Stimulated activated memory B cell treated with anti-CD40 and anti-IgM and Interleukin-4, amounts not matched to agents 10 μg/mL and 1 μg/mL and 100 μg/mL, for 72 hours (primary cell): ENCODE results near the gene HSD17B8.
"Not testable (repeated sequence)": the region's sequence is repeated elsewhere in the genome, so short reads cannot be mapped to it uniquely, and the experiment has no call there.

Experiments used
- ATAC-seq: fragments of 150-1000 bp; cut with Tn5 transposase; 2 replicates; pipeline ENCODE4 v1.10.0; 2021
- H3K27ac Mint-ChIP-seq: one replicate; pipeline ENCODE4 v1.8.0; 2022; ENCODE audit warnings: mild to moderate bottlenecking, mixed read lengths
- H3K27me3 Mint-ChIP-seq: one replicate; pipeline ENCODE4 v1.8.0; 2022; ENCODE audit warnings: mixed read lengths
- H3K36me3 Mint-ChIP-seq: one replicate; pipeline ENCODE4 v1.8.0; 2022; ENCODE audit warnings: mixed read lengths
- H3K4me1 Mint-ChIP-seq: one replicate; pipeline ENCODE4 v1.8.0; 2022; ENCODE audit warnings: mixed read lengths
- H3K4me3 Mint-ChIP-seq: one replicate; pipeline ENCODE4 v1.8.0; 2022; ENCODE audit warnings: mild to moderate bottlenecking, moderate library complexity, mixed read lengths
- H3K9me3 Mint-ChIP-seq: one replicate; pipeline ENCODE4 v1.8.0; 2022; ENCODE audit warnings: mixed read lengths

Gene HSD17B8

DNA sequence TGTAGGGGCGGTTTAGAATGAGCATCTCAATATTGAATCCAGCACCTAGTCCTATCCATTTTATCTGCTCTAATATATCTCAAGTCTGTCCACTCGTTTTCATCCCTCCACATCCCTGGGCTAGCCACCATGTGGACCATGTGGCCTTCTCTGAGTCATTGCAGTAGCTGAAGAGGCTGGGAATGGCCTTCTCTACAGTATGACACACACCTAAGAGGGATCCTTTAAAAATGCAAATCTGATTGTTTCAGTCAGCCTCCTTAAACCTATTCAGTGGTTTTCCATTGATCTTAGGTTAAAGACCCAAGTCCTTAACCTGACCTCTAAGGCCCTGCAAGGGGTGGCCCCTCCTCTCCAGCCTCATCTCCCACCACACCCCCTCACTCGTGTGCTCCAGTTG, 13.2 kb downstream of the HSD17B8 start:
- Mint-ChIP-seq H3K27ac (no peak overlapping the region), H3K9me3 (no peaks in the 10 kb centered on the region), H3K36me3 (peaks cover 5% of the 10 kb centered on the region), H3K27me3 (peaks cover 77% of the 10 kb centered on the region), H3K4me1 (peaks cover 23% of the 10 kb centered on the region), H3K4me3 (no peak overlapping the region)
- no peak for ATAC-seq

DNA sequence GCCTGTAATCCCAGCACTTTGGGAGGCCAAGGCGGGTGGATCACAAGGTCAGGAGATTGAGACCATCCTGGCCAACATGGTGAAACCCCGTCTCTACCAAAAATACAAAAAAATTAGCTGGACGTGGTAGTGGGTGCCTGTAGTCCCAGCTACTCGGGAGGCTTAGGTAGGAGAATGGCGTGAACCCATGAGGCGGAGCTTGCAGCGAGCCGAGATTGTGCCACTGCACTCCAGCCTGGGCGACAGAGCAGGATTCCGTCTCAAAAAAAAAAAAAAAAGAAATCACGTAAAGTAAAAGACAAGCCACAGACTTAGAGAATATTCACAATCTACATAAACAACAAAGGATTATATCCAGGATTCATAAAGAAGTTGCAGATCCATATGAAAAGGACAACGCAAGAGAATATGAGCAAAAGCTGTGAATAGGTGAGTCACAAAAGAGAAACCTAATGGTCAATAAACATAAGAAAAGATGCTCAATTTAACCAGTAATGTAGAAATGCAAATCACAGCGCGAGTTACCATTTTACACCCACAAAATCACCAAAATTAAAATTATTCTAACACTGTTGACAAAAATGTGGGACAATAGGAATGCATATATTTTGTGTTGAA, 22.2 kb downstream of the HSD17B8 start:
- ATAC-seq, H3K27ac Mint-ChIP-seq, H3K9me3 Mint-ChIP-seq, H3K4me1 Mint-ChIP-seq, H3K36me3 Mint-ChIP-seq, H3K4me3 Mint-ChIP-seq: not testable (repeated sequence)
- H3K27me3 Mint-ChIP-seq, result peaks cover 27% of the 10 kb centered on the region

DNA sequence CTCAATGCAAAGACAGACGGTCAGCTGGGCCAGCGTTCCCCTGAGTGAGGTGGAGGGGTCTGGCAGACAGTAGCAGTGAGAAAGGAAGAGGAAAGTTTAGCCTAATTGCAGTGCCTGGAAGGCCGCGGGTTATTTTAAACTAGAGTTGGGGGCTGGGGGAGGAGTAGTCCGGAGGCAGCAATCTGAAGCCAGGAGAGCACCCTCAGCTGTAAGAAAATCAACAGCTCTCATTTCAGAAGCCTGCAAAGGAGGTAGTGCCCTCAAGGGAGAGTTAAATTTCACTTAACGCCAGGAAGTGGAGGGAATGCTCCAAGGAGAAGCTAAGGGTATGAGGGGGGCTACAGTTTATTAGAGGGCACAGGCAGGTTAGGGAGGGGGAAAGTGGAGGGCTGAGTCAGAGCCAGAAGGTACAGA, 30.8 kb downstream of the HSD17B8 start:
- no peak for ATAC-seq
- Mint-ChIP-seq H3K27ac (no peak overlapping the region), H3K4me3 (no peak overlapping the region), H3K36me3 (no peaks in the 10 kb centered on the region), H3K4me1 (no peaks in the 10 kb centered on the region), H3K9me3 (no peaks in the 10 kb centered on the region), H3K27me3 (peaks cover 67% of the 10 kb centered on the region)

DNA sequence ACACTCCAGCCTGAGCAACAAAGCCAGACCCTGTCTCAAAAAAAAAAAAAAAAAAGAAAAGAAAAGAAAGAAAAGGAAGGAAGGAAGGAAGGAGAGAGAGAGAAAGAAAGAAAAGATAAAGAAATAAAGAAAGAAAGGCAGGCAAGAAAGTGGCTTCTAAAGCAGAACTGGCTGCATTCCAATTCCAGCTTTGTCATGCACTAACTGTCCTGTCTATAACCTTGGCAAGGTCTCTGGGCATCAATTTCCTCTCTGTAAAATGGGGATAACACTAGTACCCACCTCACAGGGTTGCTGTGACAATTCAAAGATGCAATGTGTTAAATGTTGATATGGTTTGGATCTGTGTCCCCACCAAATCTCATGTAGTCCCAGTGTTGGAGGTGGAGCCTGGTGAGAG, 31.9 kb downstream of the HSD17B8 start:
- Mint-ChIP-seq H3K27ac (no peak overlapping the region), H3K36me3 (no peaks in the 10 kb centered on the region), H3K4me1 (no peaks in the 10 kb centered on the region), H3K9me3 (no peaks in the 10 kb centered on the region), H3K4me3 (no peak overlapping the region), H3K27me3 (peaks cover 66% of the 10 kb centered on the region)
- no peak for ATAC-seq

DNA sequence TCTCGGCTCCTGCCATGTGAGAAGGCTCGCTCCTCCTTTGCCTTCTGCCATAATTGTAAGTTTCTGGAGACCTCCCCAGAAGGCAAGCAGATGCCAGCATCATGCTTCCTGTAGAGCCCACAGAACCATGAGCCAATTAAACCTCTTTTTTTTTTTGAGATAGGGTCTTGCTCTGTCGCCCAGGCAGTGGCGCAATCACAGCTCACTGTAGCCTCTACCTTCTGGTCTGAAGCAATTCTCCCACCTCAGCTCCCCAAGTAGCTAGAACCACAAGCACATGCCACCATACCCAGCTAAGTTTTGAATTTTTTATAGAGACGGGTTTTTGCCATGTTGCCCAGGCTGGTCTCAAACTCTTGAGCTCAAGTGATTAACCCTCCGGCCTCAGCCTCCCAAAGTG, 32.4 kb downstream of the HSD17B8 start:
- ATAC-seq, result no peak
- no peak overlapping the region for H3K4me3 Mint-ChIP-seq
- peaks cover 61% of the 10 kb centered on the region for H3K27me3 Mint-ChIP-seq
- H3K27ac Mint-ChIP-seq, result no peak overlapping the region
- peaks cover 4% of the 10 kb centered on the region for H3K4me1 Mint-ChIP-seq
- no peaks in the 10 kb centered on the region for H3K36me3 Mint-ChIP-seq
- no peaks in the 10 kb centered on the region for H3K9me3 Mint-ChIP-seq

DNA sequence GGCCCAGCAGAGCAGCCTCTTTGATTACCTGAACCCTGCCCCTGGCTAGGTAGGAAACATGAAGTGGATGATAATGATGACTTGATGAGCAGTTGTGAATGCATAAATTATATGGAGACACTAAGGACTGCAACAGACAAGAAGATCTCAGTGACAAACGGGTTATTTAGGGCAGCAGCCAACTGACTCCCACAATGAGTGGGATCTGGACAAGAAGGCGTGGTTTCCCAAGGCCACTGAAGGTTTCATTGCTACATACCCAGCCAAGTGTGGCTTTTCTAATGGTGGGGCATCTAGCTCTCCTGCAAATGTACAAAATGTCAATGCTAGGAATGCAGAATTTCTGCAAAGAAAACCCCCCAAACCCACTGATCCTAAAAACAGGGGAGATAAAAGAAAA, 33.3 kb downstream of the HSD17B8 start:
- H3K4me1 Mint-ChIP-seq, result peaks cover 4% of the 10 kb centered on the region
- peaks cover 61% of the 10 kb centered on the region for H3K27me3 Mint-ChIP-seq
- H3K9me3 Mint-ChIP-seq, result no peaks in the 10 kb centered on the region
- no peak for ATAC-seq
- no peaks in the 10 kb centered on the region for H3K36me3 Mint-ChIP-seq
- no peak overlapping the region for H3K4me3 Mint-ChIP-seq
- no peak overlapping the region for H3K27ac Mint-ChIP-seq

DNA sequence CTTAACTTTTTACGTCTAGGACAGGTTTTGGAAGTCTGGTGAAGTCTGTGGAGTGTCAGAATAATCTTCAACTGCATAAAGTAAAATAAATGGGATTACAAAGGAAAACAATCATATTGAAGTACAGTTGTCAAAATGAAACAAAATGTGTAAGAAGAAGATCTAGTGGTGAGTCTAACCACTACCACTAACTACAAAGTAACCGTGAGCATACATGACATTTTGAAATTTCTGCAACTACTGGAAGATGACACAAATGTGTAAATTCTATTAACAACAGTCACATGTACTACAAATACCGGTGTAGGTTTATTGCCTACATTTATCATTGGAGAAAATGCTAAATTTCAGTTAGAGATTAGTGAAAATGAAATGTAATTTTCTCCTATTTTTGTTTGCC, 37.5 kb downstream of the HSD17B8 start:
- H3K4me3 Mint-ChIP-seq, result no peak overlapping the region
- H3K27ac Mint-ChIP-seq, result no peak overlapping the region
- no peak for ATAC-seq
- peaks cover 4% of the 10 kb centered on the region for H3K4me1 Mint-ChIP-seq
- H3K36me3 Mint-ChIP-seq, result no peaks in the 10 kb centered on the region
- peaks cover 27% of the 10 kb centered on the region for H3K27me3 Mint-ChIP-seq
- no peaks in the 10 kb centered on the region for H3K9me3 Mint-ChIP-seq

DNA sequence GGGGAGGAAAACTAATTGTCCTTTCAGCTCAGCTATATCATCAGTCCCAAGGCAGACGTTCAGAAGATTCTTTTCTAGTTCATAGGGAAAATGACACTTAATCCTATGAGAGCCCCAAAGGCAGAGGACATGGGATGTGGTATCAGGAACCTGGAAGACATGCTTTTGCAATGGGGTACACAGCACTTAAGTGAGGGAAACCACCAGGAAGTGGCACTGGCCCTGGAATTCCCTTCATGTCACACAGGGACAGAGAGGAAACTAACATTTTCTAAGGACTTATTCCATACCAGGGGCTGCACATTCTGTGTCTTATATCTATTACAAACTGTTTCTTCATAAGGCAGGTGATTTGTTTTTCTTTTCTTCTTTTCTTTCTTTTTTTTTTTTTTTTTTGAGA, 39.0 kb downstream of the HSD17B8 start:
- ATAC-seq, result no peak
- no peak overlapping the region for H3K4me3 Mint-ChIP-seq
- H3K27ac Mint-ChIP-seq, result no peak overlapping the region
- H3K27me3 Mint-ChIP-seq, result peaks cover 24% of the 10 kb centered on the region
- peaks cover 12% of the 10 kb centered on the region for H3K4me1 Mint-ChIP-seq
- no peaks in the 10 kb centered on the region for H3K9me3 Mint-ChIP-seq
- H3K36me3 Mint-ChIP-seq, result no peaks in the 10 kb centered on the region

DNA sequence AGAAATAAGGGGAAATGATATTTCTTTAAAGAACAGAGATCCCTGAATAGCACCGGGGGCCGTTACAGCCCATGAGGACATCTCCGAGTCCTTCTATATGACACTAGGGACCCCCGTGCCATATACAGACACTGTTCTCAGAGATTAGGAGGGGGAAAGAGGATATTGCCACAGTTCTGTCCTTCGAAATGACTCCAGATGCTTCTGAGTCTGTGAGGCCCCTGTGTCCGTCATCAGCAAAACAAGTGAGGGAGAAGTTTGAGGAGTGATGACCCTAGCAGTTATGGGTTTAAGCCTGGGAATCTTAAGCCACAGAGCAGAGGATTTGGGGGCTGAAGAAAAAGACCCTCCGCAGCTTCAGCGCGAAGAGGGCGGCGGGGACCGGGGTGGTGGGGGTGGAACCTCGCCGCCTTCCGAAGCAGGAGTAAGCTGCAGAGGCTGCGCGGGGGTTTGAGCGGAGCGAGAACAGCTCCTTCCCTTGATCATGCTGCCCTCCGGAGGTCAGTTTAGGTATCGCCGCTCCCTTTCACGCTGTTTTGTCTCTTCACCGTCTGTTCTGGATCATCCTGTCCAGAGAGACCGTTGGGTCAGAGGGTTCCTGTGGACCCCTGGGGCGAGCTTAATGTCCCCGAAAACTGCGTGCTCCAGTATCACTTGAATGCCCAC, 43.7 kb downstream of the HSD17B8 start:
- Mint-ChIP-seq H3K27ac (peak overlapping the region; percentile 91), H3K36me3 (peaks cover 31% of the 10 kb centered on the region), H3K4me1 (peaks cover 40% of the 10 kb centered on the region), H3K27me3 (no peaks in the 10 kb centered on the region), H3K4me3 (peak overlapping the region; percentile 82), H3K9me3 (no peaks in the 10 kb centered on the region)
- peak; percentile 74 for ATAC-seq

DNA sequence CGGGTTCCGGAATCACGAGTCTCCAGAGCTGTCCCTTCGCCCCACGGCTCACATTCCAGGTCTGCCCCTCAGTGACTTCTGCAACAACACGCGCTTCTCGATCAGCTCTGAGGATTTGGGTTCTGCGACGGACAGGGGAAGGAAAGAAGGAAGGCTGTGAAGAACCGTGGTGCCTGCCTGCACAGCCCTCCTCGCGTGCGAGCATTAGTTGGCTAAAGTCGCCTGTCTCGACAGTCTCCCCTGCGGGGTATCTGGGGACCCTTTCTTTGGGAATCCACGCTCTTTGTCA, 44.1 kb downstream of the HSD17B8 start:
- H3K4me3 Mint-ChIP-seq, result peak overlapping the region; percentile 82
- no peaks in the 10 kb centered on the region for H3K9me3 Mint-ChIP-seq
- peaks cover 32% of the 10 kb centered on the region for H3K36me3 Mint-ChIP-seq
- peak; percentile 38 for ATAC-seq
- H3K4me1 Mint-ChIP-seq, result peaks cover 40% of the 10 kb centered on the region
- H3K27ac Mint-ChIP-seq, result peak overlapping the region; percentile 91
- H3K27me3 Mint-ChIP-seq, result no peaks in the 10 kb centered on the region

DNA sequence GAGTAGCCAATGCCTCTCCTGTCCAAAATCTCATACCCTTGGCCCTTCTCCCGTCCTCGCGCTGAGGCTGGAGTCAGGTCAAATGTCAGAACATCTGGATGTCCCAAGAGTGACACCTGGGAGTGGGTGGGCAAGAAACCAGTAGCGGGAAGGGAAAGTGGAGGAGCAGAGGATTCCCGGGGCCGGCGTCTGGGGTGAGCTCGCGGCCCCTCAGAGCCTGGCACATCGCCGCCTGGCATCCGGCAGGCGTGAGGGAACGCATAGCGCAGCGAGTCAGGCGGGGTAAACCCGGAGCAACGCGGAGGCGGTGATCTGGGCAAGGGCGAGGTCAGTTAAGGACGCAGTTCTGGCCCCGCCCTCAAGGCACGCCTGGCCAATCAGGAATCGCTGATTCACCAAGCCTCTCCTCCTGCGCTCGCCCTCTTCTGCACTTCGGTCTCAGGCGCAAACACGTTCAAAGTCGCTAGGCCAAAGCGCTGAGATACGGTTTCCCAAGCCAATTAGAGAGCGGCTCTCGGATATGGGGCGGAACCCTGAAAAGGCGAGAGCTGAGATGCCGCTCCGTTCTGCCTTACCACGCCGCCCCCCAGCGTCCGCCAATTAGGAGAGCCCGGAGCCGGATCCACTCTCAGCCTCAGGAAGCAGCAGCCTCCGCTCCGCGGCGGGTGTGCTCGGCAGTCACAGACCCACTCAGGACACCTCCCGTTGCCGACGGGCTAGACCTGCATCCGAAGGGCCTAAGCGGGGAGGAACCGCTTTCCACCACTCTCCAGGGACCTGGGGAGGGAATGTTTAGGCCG, 44.7 kb downstream of the HSD17B8 start:
- H3K4me3 Mint-ChIP-seq, result peak overlapping the region; percentile 82

DNA sequence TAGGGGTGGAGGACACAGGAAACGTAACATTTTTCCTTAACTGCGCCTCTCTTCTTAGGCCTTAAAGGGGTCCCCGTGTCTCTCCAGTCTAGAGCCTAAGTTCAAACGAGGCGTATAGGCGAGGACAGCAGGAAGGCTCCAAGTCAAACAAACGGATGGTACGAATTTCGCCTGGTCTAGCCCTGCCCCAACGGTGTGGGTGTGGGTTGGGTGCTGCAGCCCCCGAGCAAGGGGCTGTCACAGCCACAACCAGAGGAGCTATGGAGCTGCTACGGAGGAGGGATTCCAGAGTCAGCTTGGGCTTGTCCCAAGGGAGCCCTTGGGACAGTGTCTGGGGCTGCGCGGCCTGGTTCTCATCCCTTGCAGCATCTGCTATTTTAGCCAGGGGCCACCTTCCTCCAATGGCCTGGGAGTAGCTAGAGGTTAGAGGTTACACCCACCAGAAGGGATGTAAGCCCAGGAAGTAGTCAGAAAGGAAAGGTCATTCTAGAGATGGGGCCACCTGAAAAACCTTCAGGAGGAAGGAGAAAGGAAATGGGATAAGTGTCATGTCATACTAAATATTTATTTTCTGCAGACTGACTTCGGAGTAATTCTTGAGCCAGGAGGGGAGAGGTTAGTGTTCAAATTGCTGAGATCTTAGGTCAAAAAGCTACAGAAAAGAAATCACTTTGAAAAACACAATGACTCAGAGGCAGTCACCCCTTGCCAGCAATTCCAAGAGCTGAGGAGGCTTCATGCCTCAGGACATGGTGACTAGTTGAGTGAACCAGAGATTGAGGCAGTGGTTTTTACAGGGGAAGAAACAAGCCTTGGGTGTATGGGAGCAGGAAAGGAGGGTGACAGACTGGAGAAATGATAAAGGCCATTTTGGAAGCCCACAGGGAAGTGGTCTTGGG, 45.5 kb downstream of the HSD17B8 start:
- no peak for ATAC-seq
- H3K4me1 Mint-ChIP-seq, result peaks cover 40% of the 10 kb centered on the region
- H3K27me3 Mint-ChIP-seq, result no peaks in the 10 kb centered on the region
- H3K4me3 Mint-ChIP-seq, result peak overlapping the region; percentile 82
- H3K9me3 Mint-ChIP-seq, result no peaks in the 10 kb centered on the region
- peaks cover 32% of the 10 kb centered on the region for H3K36me3 Mint-ChIP-seq
- peak overlapping the region; percentile 91 for H3K27ac Mint-ChIP-seq

More for the DNA sequence above, 44.7 kb downstream of the HSD17B8 start:
- H3K27ac Mint-ChIP-seq, result peak overlapping the region; percentile 91
- no peaks in the 10 kb centered on the region for H3K27me3 Mint-ChIP-seq
- peaks cover 40% of the 10 kb centered on the region for H3K4me1 Mint-ChIP-seq
- peak; percentile 96 for ATAC-seq
- H3K36me3 Mint-ChIP-seq, result peaks cover 32% of the 10 kb centered on the region
- H3K9me3 Mint-ChIP-seq, result no peaks in the 10 kb centered on the region

DNA sequence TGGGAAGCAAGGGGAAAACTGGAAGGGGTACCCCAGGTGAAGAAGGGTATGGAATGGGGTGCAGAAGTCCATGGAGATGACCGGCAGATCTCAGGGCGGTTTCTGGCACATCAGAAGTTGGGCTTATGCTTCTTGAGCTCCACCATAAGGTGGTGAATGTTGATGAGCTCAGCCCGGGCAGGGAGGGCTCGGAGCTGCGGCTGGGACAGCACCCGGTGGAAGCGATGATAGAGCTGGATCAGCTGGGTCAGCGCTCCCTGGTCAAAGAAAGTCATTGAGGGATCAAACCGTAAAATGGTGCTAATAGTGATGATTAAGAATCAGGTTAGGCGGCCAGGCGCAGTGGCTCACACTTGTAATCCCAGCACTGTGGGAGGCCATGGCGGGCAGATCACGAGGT, 46.3 kb downstream of the HSD17B8 start:
- no peak for ATAC-seq
- Mint-ChIP-seq H3K27ac (peak overlapping the region; percentile 91), H3K27me3 (no peaks in the 10 kb centered on the region), H3K36me3 (peaks cover 34% of the 10 kb centered on the region), H3K9me3 (no peaks in the 10 kb centered on the region), H3K4me3 (no peak overlapping the region), H3K4me1 (peaks cover 40% of the 10 kb centered on the region)

DNA sequence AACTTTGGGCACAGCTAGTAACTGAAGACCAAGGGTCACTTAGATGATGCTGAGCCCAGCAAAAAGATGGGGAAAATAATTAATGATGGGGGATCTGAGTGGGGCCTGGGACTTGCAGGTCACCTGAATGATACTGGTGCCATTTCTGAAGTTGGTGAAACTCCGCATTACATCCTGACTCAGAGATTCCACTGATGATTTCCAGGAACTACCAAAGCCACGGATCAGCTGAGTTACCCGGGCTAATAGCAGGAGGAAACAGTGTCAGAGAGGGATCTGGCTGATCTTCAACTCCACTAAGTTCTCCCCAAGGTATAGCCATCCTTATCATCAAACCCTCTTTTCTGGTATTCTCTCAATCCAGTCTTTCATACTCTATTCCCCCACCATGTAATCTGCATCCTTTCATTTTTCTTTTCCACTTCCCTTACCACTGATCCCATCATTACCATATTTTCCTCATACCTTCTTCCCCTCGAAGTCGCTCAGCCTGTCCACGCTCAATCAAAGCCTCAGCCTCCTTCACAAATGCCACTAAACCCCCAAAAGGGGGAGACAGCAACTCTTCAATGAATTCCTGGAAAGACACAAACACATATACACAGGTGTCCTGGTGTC, 47.0 kb downstream of the HSD17B8 start:
- ATAC-seq, result no peak
- peak overlapping the region; percentile 4 for H3K27ac Mint-ChIP-seq
- no peaks in the 10 kb centered on the region for H3K9me3 Mint-ChIP-seq
- H3K27me3 Mint-ChIP-seq, result no peaks in the 10 kb centered on the region
- H3K4me3 Mint-ChIP-seq, result no peak overlapping the region
- peaks cover 37% of the 10 kb centered on the region for H3K36me3 Mint-ChIP-seq
- peaks cover 40% of the 10 kb centered on the region for H3K4me1 Mint-ChIP-seq

DNA sequence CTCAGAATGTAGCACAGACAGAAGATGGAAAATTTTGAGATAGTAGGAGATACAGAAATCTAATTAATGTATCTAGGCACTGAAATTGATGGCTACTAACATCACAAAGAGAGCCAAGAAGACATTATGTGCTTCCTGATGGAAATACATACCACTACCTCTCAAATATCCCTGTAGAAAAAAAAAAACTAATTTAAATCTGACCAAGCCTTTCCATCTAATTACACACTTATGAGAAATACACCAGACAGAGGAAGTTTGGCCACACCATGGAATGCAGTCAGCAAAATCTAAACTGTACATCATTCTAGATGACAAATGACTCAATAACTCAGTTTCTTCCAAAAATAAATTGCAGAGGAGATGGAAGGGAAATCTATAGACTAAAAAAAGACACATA, 48.3 kb downstream of the HSD17B8 start:
- ATAC-seq, result no peak
- peaks cover 41% of the 10 kb centered on the region for H3K36me3 Mint-ChIP-seq
- H3K4me1 Mint-ChIP-seq, result peaks cover 39% of the 10 kb centered on the region
- no peaks in the 10 kb centered on the region for H3K27me3 Mint-ChIP-seq
- no peaks in the 10 kb centered on the region for H3K9me3 Mint-ChIP-seq
- no peak overlapping the region for H3K27ac Mint-ChIP-seq
- H3K4me3 Mint-ChIP-seq, result no peak overlapping the region
